CD4-positive, alpha-beta T cell (primary cell): Measurements from ENCODE around the gene ENDOU. TPM values are rescaled to one million over a fixed set of nuclear protein-coding genes. Genes with fewer than 3 reads are reported as not detected.

Experiments
- ATAC-seq: fragments of 200-7000 bp; cut with Tn5 transposase; one replicate; pipeline ENCODE4 v1.10.0; 2022; ENCODE audit warnings: mild to moderate bottlenecking; ENCODE audit not compliant: poor library complexity
- CTCF ChIA-PET: fragments of 350-600 bp; sonication (Branson Sonifier 250); formaldehyde crosslinking; loops from one replicate; lab custom pipeline; 2021; ENCODE audit warnings: antibody characterized with exemption, inconsistent platforms; lab: Charles Lee
- POLR2A ChIA-PET: fragments of 350-600 bp; sonication (Branson Sonifier 250); formaldehyde crosslinking; loops from one replicate; lab custom pipeline; 2021; ENCODE audit warnings: antibody characterized with exemption, inconsistent platforms; lab: Charles Lee
- DNase-seq, 14 experiments: peaks; one replicate each; pipeline ENCODE4 v3.0.0-alpha.2; 2013 to 2020; ENCODE audit warnings: mixed read lengths in 2 of 14
- H3K27ac ChIP-seq, 2 donors: one replicate each; pipeline versions ENCODE4 v1.5.1 to v1.7.0; 2013; ENCODE audit warnings: low read length in 2 of 2, low read depth in 1 of 2, mild to moderate bottlenecking in 1 of 2
- H3K27me3 ChIP-seq, 2 experiments: 1 replicate in 1 of 2; 2 replicates in 1 of 2; pipeline versions ENCODE4 v1.6.1 to v1.7.0; 2013; ENCODE audit warnings: low read length in 2 of 2, control low read depth in 1 of 2, mild to moderate bottlenecking in 1 of 2, moderate library complexity in 1 of 2; ENCODE audit not compliant: insufficient read depth in 2 of 2, control insufficient read depth in 1 of 2
- H3K36me3 ChIP-seq: one replicate; pipeline ENCODE4 v1.6.1; 2013; ENCODE audit warnings: low read length, control low read depth; ENCODE audit not compliant: insufficient read depth
- H3K4me1 ChIP-seq: one replicate; pipeline ENCODE4 v1.6.1; 2013; ENCODE audit warnings: low read length, control low read depth; ENCODE audit not compliant: insufficient read depth
- H3K4me3 ChIP-seq: one replicate; pipeline ENCODE4 v1.5.1; 2013; ENCODE audit warnings: mild to moderate bottlenecking, low read length, moderate library complexity
- H3K9me3 ChIP-seq, 2 experiments: 1 replicate in 1 of 2; 2 replicates in 1 of 2; pipeline versions ENCODE4 v1.6.1 to v1.7.0; 2013; ENCODE audit warnings: low read length in 2 of 2, mild to moderate bottlenecking in 2 of 2, control low read depth in 1 of 2, moderate library complexity in 1 of 2; ENCODE audit not compliant: control insufficient read depth in 1 of 2, insufficient read depth in 1 of 2
- H3K27ac Mint-ChIP-seq: one replicate; pipeline ENCODE4 v1.8.0; 2020; ENCODE audit warnings: mixed read lengths
- H3K27me3 Mint-ChIP-seq: one replicate; pipeline ENCODE4 v1.8.0; 2021; ENCODE audit warnings: mixed read lengths
- H3K36me3 Mint-ChIP-seq: one replicate; pipeline ENCODE4 v1.8.0; 2021; ENCODE audit warnings: low read depth, mixed read lengths
- H3K4me1 Mint-ChIP-seq: one replicate; pipeline ENCODE4 v1.8.0; 2021; ENCODE audit warnings: low read depth, mixed read lengths
- H3K4me3 Mint-ChIP-seq: one replicate; pipeline ENCODE4 v1.8.0; 2020; ENCODE audit warnings: mild to moderate bottlenecking, mixed read lengths
- H3K9me3 Mint-ChIP-seq: one replicate; pipeline ENCODE4 v1.8.0; 2020; ENCODE audit warnings: mixed read lengths
- intact Hi-C, 2 experiments: fragments of 100-400 bp; cut with DNase I in 1 of 2; cut with micrococcal nuclease in 1 of 2; formaldehyde crosslinking; loops; one replicate each; pipeline versions ENCODE4 v1.15.1 to v1.9.0; 2023 to 2025; cut with DNase I, micrococcal nuclease
- total RNA-seq, 174 experiments: library from RNA in 2 of 174; stranded (reverse) in 2 of 174; gene quantifications; one replicate each; pipeline ENCODE4 v1.2.3 and lab custom pipeline; 2021 to 2026
- TF ChIP-seq, protein P1 (sequence below): fragments of 200-600 bp; IDR thresholded peaks from one replicate; pipeline ENCODE4 v1.8.0; 2022; ENCODE audit warnings: antibody characterized with exemption, mild to moderate bottlenecking

ENDOU gene
- total RNA-seq, 2 experiments from 2014 or later = not detected

DNA sequence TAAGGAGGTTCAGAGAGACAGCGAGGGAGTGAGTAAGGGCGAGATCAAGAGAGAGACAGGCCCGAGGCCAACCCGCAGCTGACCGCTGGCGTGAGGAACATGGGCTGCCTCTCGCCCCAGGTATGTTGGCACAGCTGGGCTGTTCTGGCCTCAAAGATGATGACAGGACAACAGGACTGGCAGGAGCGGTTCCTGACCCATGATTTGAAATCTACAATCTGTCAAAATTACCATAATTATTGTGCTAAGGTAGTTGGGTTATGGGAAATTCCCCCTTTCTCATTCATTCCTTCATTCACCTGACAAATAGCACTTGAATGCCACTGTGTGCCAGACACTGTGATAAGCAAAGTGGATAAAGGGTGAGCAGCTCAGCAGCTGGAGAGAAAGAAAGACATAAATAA lies 5.1 kb upstream of the ENDOU start:
- Mint-ChIP-seq H3K36me3 (no peaks in the 10 kb centered on the region), H3K27ac (no peak overlapping the region), H3K4me3 (no peak overlapping the region), H3K27me3 (no peaks in the 10 kb centered on the region), H3K9me3 (no peaks in the 10 kb centered on the region), H3K4me1 (no peaks in the 10 kb centered on the region)
- POLR2A ChIA-PET = no interaction called here
- H3K27me3 ChIP-seq = no peaks in the 10 kb centered on the region
- DNase-seq = no peak
- H3K4me3 ChIP-seq = no peak overlapping the region
- TF ChIP-seq, protein P1, sequence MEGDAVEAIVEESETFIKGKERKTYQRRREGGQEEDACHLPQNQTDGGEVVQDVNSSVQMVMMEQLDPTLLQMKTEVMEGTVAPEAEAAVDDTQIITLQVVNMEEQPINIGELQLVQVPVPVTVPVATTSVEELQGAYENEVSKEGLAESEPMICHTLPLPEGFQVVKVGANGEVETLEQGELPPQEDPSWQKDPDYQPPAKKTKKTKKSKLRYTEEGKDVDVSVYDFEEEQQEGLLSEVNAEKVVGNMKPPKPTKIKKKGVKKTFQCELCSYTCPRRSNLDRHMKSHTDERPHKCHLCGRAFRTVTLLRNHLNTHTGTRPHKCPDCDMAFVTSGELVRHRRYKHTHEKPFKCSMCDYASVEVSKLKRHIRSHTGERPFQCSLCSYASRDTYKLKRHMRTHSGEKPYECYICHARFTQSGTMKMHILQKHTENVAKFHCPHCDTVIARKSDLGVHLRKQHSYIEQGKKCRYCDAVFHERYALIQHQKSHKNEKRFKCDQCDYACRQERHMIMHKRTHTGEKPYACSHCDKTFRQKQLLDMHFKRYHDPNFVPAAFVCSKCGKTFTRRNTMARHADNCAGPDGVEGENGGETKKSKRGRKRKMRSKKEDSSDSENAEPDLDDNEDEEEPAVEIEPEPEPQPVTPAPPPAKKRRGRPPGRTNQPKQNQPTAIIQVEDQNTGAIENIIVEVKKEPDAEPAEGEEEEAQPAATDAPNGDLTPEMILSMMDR = no peak
- CTCF ChIA-PET = no interaction called here
- intact Hi-C loops = no loop called here
- H3K9me3 ChIP-seq = no peaks in the 10 kb centered on the region
- H3K27ac ChIP-seq = no peak overlapping the region
- no peaks in the 10 kb centered on the region for H3K4me1 ChIP-seq
- no peaks in the 10 kb centered on the region for H3K36me3 ChIP-seq
- ATAC-seq = no peak

DNA sequence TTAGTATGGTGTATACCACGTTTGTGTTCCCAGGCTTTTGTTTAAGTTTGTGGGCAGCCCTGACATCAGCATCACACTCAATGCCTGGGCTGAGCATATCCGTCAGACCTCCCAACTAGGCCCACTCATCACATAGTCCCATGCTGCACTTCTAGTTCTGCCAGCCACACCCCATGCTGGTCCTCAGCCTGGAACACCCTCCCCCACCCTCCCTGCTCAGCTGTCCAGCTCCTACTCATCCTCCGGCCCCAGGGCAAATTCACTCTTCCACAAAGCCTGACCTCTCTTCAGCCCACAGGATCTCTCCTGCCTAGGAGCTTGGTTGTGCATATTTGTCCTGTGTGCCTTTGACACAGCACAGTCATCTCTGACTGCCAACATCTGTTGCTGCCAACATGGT lies 3.9 kb upstream of the ENDOU start:
- no peaks in the 10 kb centered on the region for H3K27me3 ChIP-seq
- TF ChIP-seq, protein P1 = no peak
- POLR2A ChIA-PET = no interaction called here
- H3K4me1 ChIP-seq = no peaks in the 10 kb centered on the region
- Mint-ChIP-seq H3K36me3 (no peaks in the 10 kb centered on the region), H3K4me1 (no peaks in the 10 kb centered on the region), H3K4me3 (no peak overlapping the region), H3K27me3 (no peaks in the 10 kb centered on the region), H3K9me3 (no peaks in the 10 kb centered on the region), H3K27ac (no peak overlapping the region)
- no peak for ATAC-seq
- intact Hi-C loops = no loop called here
- H3K27ac ChIP-seq = no peak overlapping the region
- DNase-seq = no peak
- CTCF ChIA-PET = no interaction called here
- no peaks in the 10 kb centered on the region for H3K36me3 ChIP-seq
- H3K9me3 ChIP-seq = no peaks in the 10 kb centered on the region
- no peak overlapping the region for H3K4me3 ChIP-seq

DNA sequence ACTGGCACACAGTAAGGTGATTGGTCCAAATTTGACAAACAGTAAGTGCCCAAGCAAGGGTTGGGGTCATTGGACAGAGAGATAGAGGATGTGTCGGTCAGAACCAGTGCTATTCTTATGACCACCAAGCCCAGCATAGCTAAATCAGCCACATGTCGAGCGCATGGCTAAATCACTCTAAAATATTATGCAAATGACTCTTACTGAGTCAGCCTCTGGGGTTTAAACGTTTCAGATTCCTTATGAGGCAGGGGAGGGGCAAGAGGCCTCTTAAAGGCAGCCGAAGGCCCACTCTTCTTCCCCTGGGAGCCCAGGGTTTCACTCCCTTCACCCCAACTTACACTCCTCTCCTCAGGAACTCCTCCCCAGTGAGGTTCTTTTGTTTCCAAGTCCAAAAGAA lies 603 bp upstream of the ENDOU start:
- no peak overlapping the region for H3K4me3 Mint-ChIP-seq
- no peaks in the 10 kb centered on the region for H3K36me3 ChIP-seq
- CTCF ChIA-PET = no interaction called here
- ATAC-seq (no peak), DNase-seq (no peak)
- peaks cover 6% of the 10 kb centered on the region for H3K4me1 ChIP-seq
- TF ChIP-seq, protein P1 = no peak
- H3K27me3 ChIP-seq = no peaks in the 10 kb centered on the region
- peaks cover 9% of the 10 kb centered on the region for H3K4me1 Mint-ChIP-seq
- H3K27me3 Mint-ChIP-seq = no peaks in the 10 kb centered on the region
- H3K9me3 Mint-ChIP-seq = no peaks in the 10 kb centered on the region
- H3K36me3 Mint-ChIP-seq = no peaks in the 10 kb centered on the region
- H3K27ac Mint-ChIP-seq = no peak overlapping the region
- POLR2A ChIA-PET = no interaction called here
- no peak overlapping the region for H3K27ac ChIP-seq
- H3K4me3 ChIP-seq = no peak overlapping the region
- H3K9me3 ChIP-seq = no peaks in the 10 kb centered on the region
- intact Hi-C loops = no loop called here
